Liver (tissue), 9 donors: ENCODE data around the gene CARHSP1. TPM values are rescaled to one million over a fixed set of nuclear protein-coding genes. Genes with fewer than 3 reads are reported as not detected.

Source experiments
- DNase-seq: peaks from one replicate; pipeline ENCODE4 v3.0.0-alpha.2; 2017; ENCODE audit warnings: low spot score
- H3K27ac ChIP-seq, 2 donors: one replicate each; pipeline ENCODE4 v1.7.0; 2013; ENCODE audit warnings: inconsistent platforms in 2 of 2, low read length in 2 of 2, control low read depth in 1 of 2, low read depth in 1 of 2, mild to moderate bottlenecking in 1 of 2
- H3K27me3 ChIP-seq, 4 donors: one replicate each; pipeline versions ENCODE4 v1.6.1 to v1.7.0; 2013; ENCODE audit warnings: low read length in 3 of 4, inconsistent platforms in 1 of 4, mild to moderate bottlenecking in 1 of 4, moderate library complexity in 1 of 4; ENCODE audit not compliant: control insufficient read depth in 4 of 4, insufficient read depth in 4 of 4
- H3K36me3 ChIP-seq, 4 donors: one replicate each; pipeline versions ENCODE4 v1.6.1 to v1.7.0; 2013; ENCODE audit warnings: low read length in 3 of 4, mild to moderate bottlenecking in 3 of 4, low read depth in 1 of 4, moderate library complexity in 1 of 4; ENCODE audit not compliant: control insufficient read depth in 4 of 4, insufficient read depth in 3 of 4
- H3K4me1 ChIP-seq, 4 donors: one replicate each; pipeline versions ENCODE4 v1.6.1 to v1.7.0; 2013; ENCODE audit warnings: low read length in 3 of 4, mild to moderate bottlenecking in 3 of 4, moderate library complexity in 1 of 4; ENCODE audit not compliant: control insufficient read depth in 4 of 4, insufficient read depth in 4 of 4
- H3K4me3 ChIP-seq, 3 donors: one replicate each; pipeline versions ENCODE4 v1.6.1 to v1.7.0; 2013; ENCODE audit warnings: low read length in 3 of 3, control low read depth in 1 of 3, low read depth in 1 of 3, mild to moderate bottlenecking in 1 of 3
- H3K9ac ChIP-seq, 2 donors: one replicate each; pipeline ENCODE4 v1.7.0; 2013; ENCODE audit warnings: low read length in 2 of 2, mild to moderate bottlenecking in 2 of 2, moderate library complexity in 2 of 2, control low read depth in 1 of 2, low read depth in 1 of 2
- H3K9me3 ChIP-seq, 4 donors: one replicate each; pipeline versions ENCODE4 v1.6.1 to v1.7.0; 2013; ENCODE audit warnings: low read length in 3 of 4; ENCODE audit not compliant: control insufficient read depth in 4 of 4
- ATF3 ChIP-seq: IDR thresholded peaks from 2 replicates; pipeline ENCODE4 v1.6.1; 2016; ENCODE audit warnings: antibody characterized with exemption
- CTCF ChIP-seq: fragments of 150-350 bp; IDR thresholded peaks from 2 replicates; pipeline ENCODE4 v1.5.1; 2017; ENCODE audit warnings: improper control_type of control experiment, low read depth, low read length; ENCODE audit not compliant: missing input control
- EGR1 ChIP-seq, 2 donors: IDR thresholded peaks; 2 replicates each; pipeline ENCODE4 v1.6.1; 2016 to 2018; ENCODE audit warnings: antibody characterized with exemption in 2 of 2, low read depth in 2 of 2
- FOXA1 ChIP-seq: IDR thresholded peaks from 2 replicates; pipeline ENCODE4 v1.6.1; 2016; ENCODE audit warnings: antibody characterized with exemption
- FOXA2 ChIP-seq: IDR thresholded peaks from 2 replicates; pipeline ENCODE4 v1.6.1; 2016; ENCODE audit warnings: antibody characterized with exemption
- GABPA ChIP-seq, 2 donors: IDR thresholded peaks in 1 of 2; conservative IDR thresholded peaks in 1 of 2; 2 replicates each; pipeline ENCODE4 v1.6.1; 2016; ENCODE audit warnings: antibody characterized with exemption in 2 of 2, mild to moderate bottlenecking in 1 of 2, moderate library complexity in 1 of 2
- HNF4A ChIP-seq, 2 donors: conservative IDR thresholded peaks; 2 replicates each; pipeline ENCODE4 v1.6.1; 2016; ENCODE audit warnings: antibody characterized with exemption in 2 of 2, mild to moderate bottlenecking in 2 of 2
- HNF4G ChIP-seq: IDR thresholded peaks from 2 replicates; pipeline ENCODE4 v1.6.1; 2016; ENCODE audit warnings: antibody characterized with exemption
- JUND ChIP-seq, 2 donors: IDR thresholded peaks; 2 replicates each; pipeline ENCODE4 v1.6.1; 2016; ENCODE audit warnings: antibody characterized with exemption in 2 of 2
- MAX ChIP-seq: IDR thresholded peaks from 2 replicates; pipeline ENCODE4 v1.6.1; 2016; ENCODE audit warnings: antibody characterized with exemption
- NR2F2 ChIP-seq: IDR thresholded peaks from 2 replicates; pipeline ENCODE4 v1.6.1; 2016; ENCODE audit warnings: antibody characterized with exemption
- RAD21 ChIP-seq, 2 donors: IDR thresholded peaks; 2 replicates each; pipeline ENCODE4 v1.6.1; 2016; ENCODE audit warnings: antibody characterized with exemption in 2 of 2, mild to moderate bottlenecking in 2 of 2
- REST ChIP-seq: IDR thresholded peaks from 2 replicates; pipeline ENCODE4 v1.6.1; 2016; ENCODE audit warnings: antibody characterized with exemption, mild to moderate bottlenecking
- RXRA ChIP-seq, 2 donors: IDR thresholded peaks; 2 replicates each; pipeline ENCODE4 v1.6.1; 2017 to 2018; ENCODE audit warnings: antibody characterized with exemption in 2 of 2, mild to moderate bottlenecking in 1 of 2
- SP1 ChIP-seq: IDR thresholded peaks from 2 replicates; pipeline ENCODE4 v1.6.1; 2018; ENCODE audit warnings: antibody characterized with exemption, mild to moderate bottlenecking
- TAF1 ChIP-seq: conservative IDR thresholded peaks from 2 replicates; pipeline ENCODE4 v1.6.1; 2016; ENCODE audit warnings: antibody characterized with exemption, mild to moderate bottlenecking
- YY1 ChIP-seq: IDR thresholded peaks from 2 replicates; pipeline ENCODE4 v1.6.1; 2016; ENCODE audit warnings: antibody characterized with exemption, mild to moderate bottlenecking
- ZBTB33 ChIP-seq: IDR thresholded peaks from 2 replicates; pipeline ENCODE4 v1.6.1; 2016; ENCODE audit warnings: antibody characterized with exemption
- WGBS: extraction: QIAGEN DNeasy Blood & Tissue Kit; methylation state at CpG from one replicate; pipeline ENCODE4 v1.1.7; 2013; 5-methylcytosine and 5-hydroxymethylcytosine counted together
- polyA plus RNA-seq, 2 donors: library from polyadenylated mRNA; stranded (reverse) in 1 of 2; unstranded in 1 of 2; fragments of 200-250 nt in 1 of 2; fragments of >200 nt in 1 of 2; fragmentation: Nextera tagmentation in 1 of 2; extraction: Ambion mirVana in 1 of 2; gene quantifications; one replicate each; pipeline versions ENCODE4 v1.2.1 to v1.2.3, GENCODE V29; 2013 to 2015
- total RNA-seq, 2 donors: library from RNA; depleted of rRNA; stranded (reverse); fragments of >200 nt; gene quantifications; one replicate each; pipeline ENCODE4 v1.2.3, GENCODE V29; 2014
- donor health status: healthy.
- donor health status: healthy.
- donor health status: healthy.
- donor health status: healthy.
- donor health status: healthy.

Gene CARHSP1
- total and polyA plus RNA-seq, 4 donors, result 81.2 to 162 (median 119) TPM

- WGBS, result 78% methylated on average over 13 of the region's 13 CpGs
- DNase-seq, result no peak
- no peak overlapping the region for H3K9ac ChIP-seq
- no peaks in the 10 kb centered on the region for H3K27me3 ChIP-seq
- peaks cover 17 to 91% (median 84%) of the 10 kb centered on the region in 4 donors for H3K36me3 ChIP-seq
- no peaks in the 10 kb centered on the region for H3K4me1 ChIP-seq
- TF ChIP-seq CTCF, result no peak
- TF ChIP-seq RAD21 (IDR thresholded peaks at IDR 0.05), result no peak
- no peak for TF ChIP-seq YY1
- no peak for TF ChIP-seq HNF4G
- TF ChIP-seq EGR1 (IDR thresholded peaks at IDR 0.05; ENCODE audit: low read depth in 2 of 2), result no peak
- no peak for TF ChIP-seq REST
- TF ChIP-seq ZBTB33, result no peak
- TF ChIP-seq NR2F2, result no peak
- no peak for TF ChIP-seq TAF1
- no peak for TF ChIP-seq JUND (IDR thresholded peaks at IDR 0.05)
- TF ChIP-seq RXRA (IDR thresholded peaks at IDR 0.05), result no peak
- TF ChIP-seq ATF3, result no peak
- TF ChIP-seq MAX, result no peak
- no peak for TF ChIP-seq SP1
- no peak for TF ChIP-seq GABPA (IDR thresholded peaks at IDR 0.05 in 1 of 2, conservative IDR thresholded peaks at IDR 0.05 in 1 of 2)
- H3K27ac ChIP-seq, result no peak overlapping the region
- H3K9me3 ChIP-seq, result no peaks in the 10 kb centered on the region
- no peak overlapping the region for H3K4me3 ChIP-seq
These were observed 32.6 kb upstream of the CARHSP1 start for GRCh38 chr16:8901320-8901861.

- peaks cover 15 to 86% (median 79%) of the 10 kb centered on the region in 4 donors for H3K36me3 ChIP-seq
- 83% methylated on average over 5 of the region's 5 CpGs for WGBS
- DNase-seq, result no peak
- no peak overlapping the region for H3K27ac ChIP-seq
- H3K9me3 ChIP-seq, result no peaks in the 10 kb centered on the region
- no peak overlapping the region for H3K9ac ChIP-seq
- no peaks in the 10 kb centered on the region for H3K4me1 ChIP-seq
- no peak for TF ChIP-seq HNF4G
- TF ChIP-seq RAD21 (IDR thresholded peaks at IDR 0.05), result no peak
- no peak for TF ChIP-seq TAF1
- TF ChIP-seq EGR1 (IDR thresholded peaks at IDR 0.05; ENCODE audit: low read depth in 2 of 2), result no peak
- no peak for TF ChIP-seq JUND (IDR thresholded peaks at IDR 0.05)
- TF ChIP-seq NR2F2, result no peak
- no peak for TF ChIP-seq GABPA (IDR thresholded peaks at IDR 0.05 in 1 of 2, conservative IDR thresholded peaks at IDR 0.05 in 1 of 2)
- TF ChIP-seq FOXA1, result no peak
- TF ChIP-seq FOXA2, result no peak
- no peak for TF ChIP-seq ATF3
- TF ChIP-seq HNF4A (conservative IDR thresholded peaks at IDR 0.05), result no peak
- no peak for TF ChIP-seq RXRA (IDR thresholded peaks at IDR 0.05)
- TF ChIP-seq REST, result no peak
- no peak overlapping the region for H3K4me3 ChIP-seq
- no peaks in the 10 kb centered on the region for H3K27me3 ChIP-seq
These were observed 31.5 kb upstream of the CARHSP1 start for GRCh38 chr16:8900343-8900742.
